ENCODE data around the gene PCBP4.
A peak's percentile ranks its signal among the peaks of the same experiment; 100 is the strongest.

Gene PCBP4

GRCh38 chr3:51961602-51962569 lies 5.4 kb downstream of the PCBP4 start:
- Mint-ChIP-seq H3K4me3 (no peak overlapping the region), H3K27ac (no peak overlapping the region), H3K9me3 (no peaks in the 10 kb centered on the region), H3K27me3 (peaks cover 76% of the 10 kb centered on the region), H3K36me3 (no peaks in the 10 kb centered on the region), H3K4me1 (peaks cover 15% of the 10 kb centered on the region)
- DNase-seq, result no peak
- CTCF ChIA-PET, result interaction anchor here (1.5 kb wide), 2 partner anchors 12 to 19 kb away, joined by 3 to 7 read pairs; partner anchors contain the start of gene ABHD14B

DNA sequence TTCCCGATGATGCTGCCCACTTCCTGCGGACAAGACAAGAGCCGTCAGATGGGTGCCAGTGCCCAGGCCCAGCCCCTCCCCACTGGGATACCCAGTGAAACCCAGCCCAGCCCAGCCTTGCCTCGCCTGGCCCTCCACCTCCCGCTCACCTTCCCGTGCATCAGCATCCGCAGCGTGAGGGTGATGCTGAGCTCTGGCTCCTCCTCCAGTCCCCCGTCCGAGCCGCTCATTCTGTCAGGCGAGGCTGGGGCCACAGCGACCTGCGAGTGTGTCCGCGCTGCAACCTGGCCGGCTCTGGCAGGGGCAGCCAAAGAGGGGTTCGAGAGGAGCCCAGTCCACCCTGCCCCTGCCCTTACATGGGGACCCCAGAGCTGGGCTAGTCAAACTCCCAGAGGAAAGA lies 6.2 kb downstream of the PCBP4 start:
- Mint-ChIP-seq H3K27me3 (peaks cover 76% of the 10 kb centered on the region), H3K9me3 (no peaks in the 10 kb centered on the region), H3K27ac (no peak overlapping the region), H3K36me3 (no peaks in the 10 kb centered on the region), H3K4me1 (peaks cover 17% of the 10 kb centered on the region), H3K4me3 (no peak overlapping the region)
- CTCF ChIA-PET, result interaction anchor here (1.5 kb wide), 1 partner anchor 13 kb away, joined by 7 read pairs; the partner anchor contains the start of gene ABHD14B
- DNase-seq, result no peak

GRCh38 chr3:51960386-51960785 lies 6.9 kb downstream of the PCBP4 start:
- Mint-ChIP-seq H3K36me3 (no peaks in the 10 kb centered on the region), H3K4me3 (no peak overlapping the region), H3K27me3 (peaks cover 76% of the 10 kb centered on the region), H3K9me3 (no peaks in the 10 kb centered on the region), H3K4me1 (peaks cover 13% of the 10 kb centered on the region), H3K27ac (no peak overlapping the region)
- no peak for DNase-seq
- CTCF ChIA-PET, result no interaction called here

DNA sequence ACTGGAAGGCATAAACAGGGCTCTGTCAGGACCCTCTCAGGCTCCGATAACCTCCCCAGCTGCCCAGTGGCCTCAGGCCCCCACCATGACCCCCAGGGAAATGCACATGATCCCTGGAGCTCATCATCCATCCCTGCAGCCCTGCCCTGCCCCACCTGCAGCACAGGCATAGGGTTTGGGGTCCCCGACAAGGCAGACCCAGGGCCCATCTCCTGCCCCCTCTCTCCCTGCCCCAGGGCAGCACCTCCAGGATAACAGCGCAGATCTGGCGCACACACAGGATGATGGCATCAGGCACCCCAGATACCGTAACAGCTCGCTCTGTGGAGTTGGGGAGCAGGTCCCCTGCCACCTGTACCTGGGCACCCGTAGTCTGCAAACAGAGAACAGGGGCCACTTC lies 7.6 kb downstream of the PCBP4 start:
- Mint-ChIP-seq H3K4me1 (peaks cover 8% of the 10 kb centered on the region), H3K27me3 (peaks cover 76% of the 10 kb centered on the region), H3K36me3 (no peaks in the 10 kb centered on the region), H3K9me3 (no peaks in the 10 kb centered on the region), H3K27ac (no peak overlapping the region), H3K4me3 (no peak overlapping the region)
- DNase-seq, result no peak
- CTCF ChIA-PET, result no interaction called here

- no peaks in the 10 kb centered on the region for H3K9me3 Mint-ChIP-seq
- no peak for DNase-seq
- CTCF ChIA-PET, result no interaction called here
- H3K4me3 Mint-ChIP-seq, result no peak overlapping the region
- H3K27me3 Mint-ChIP-seq, result peaks cover 78% of the 10 kb centered on the region
- H3K36me3 Mint-ChIP-seq, result no peaks in the 10 kb centered on the region
- peaks cover 8% of the 10 kb centered on the region for H3K4me1 Mint-ChIP-seq
- H3K27ac Mint-ChIP-seq, result no peak overlapping the region
These were observed 8.4 kb downstream of the PCBP4 start for GRCh38 chr3:51958603-51959521.

GRCh38 chr3:51957520-51958205 lies 9.6 kb downstream of the PCBP4 start:
- no peak overlapping the region for H3K27ac Mint-ChIP-seq
- H3K9me3 Mint-ChIP-seq, result no peaks in the 10 kb centered on the region

GRCh38 chr3:51955893-51956770 lies 11.1 kb downstream of the PCBP4 start:
- CTCF ChIA-PET, result interaction anchor here (1.5 kb wide), 1 partner anchor 10 kb away, joined by 3 read pairs; no protein-coding TSS in a partner anchor
- H3K36me3 Mint-ChIP-seq, result no peaks in the 10 kb centered on the region
- H3K4me3 Mint-ChIP-seq, result peak overlapping the region; percentile 10
- H3K9me3 Mint-ChIP-seq, result no peaks in the 10 kb centered on the region
- H3K27ac Mint-ChIP-seq, result no peak overlapping the region
- peaks cover 73% of the 10 kb centered on the region for H3K27me3 Mint-ChIP-seq
- H3K4me1 Mint-ChIP-seq, result peaks cover 8% of the 10 kb centered on the region
- DNase-seq, result peak; percentile 59

More at GRCh38 chr3:51957520-51958205, 9.6 kb downstream of the PCBP4 start:
- Mint-ChIP-seq H3K4me1 (peaks cover 8% of the 10 kb centered on the region), H3K4me3 (no peak overlapping the region), H3K27me3 (peaks cover 80% of the 10 kb centered on the region), H3K36me3 (no peaks in the 10 kb centered on the region)
- DNase-seq, result no peak
- CTCF ChIA-PET, result interaction anchor here (0.7 to 1.5 kb wide), 3 partner anchors 9 to 16 kb away, joined by 3 read pairs; partner anchors contain the start of gene ABHD14B

DNA sequence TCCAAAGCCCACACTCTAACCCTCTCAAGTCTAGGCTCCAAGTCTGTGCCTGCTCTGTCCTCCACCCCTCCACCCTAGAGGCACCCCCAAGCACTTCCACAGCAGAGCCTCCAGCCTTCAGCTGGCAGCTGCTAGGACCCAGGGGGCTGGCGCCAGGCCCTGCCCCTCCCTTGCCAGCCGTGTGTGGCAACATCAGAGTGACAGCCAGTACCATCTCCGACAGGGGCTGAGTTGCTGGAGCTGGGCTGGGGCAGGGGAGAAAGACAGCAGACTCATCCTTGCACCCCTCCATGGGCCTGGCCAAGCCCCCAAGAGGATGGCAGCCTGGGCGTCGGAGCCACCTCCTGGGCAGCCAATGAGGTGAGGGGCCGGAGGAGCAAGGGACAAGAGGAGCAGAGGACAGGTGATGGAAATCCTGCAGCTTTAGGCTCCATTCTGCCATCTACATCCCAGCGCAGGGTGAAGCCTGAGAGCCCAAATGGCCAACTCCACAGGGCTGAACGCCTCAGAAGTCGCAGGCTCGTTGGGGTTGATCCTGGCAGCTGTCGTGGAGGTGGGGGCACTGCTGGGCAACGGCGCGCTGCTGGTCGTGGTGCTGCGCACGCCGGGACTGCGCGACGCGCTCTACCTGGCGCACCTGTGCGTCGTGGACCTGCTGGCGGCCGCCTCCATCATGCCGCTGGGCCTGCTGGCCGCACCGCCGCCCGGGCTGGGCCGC lies 11.9 kb downstream of the PCBP4 start, which contains the start of gene GPR62:
Gene GPR62 (plus strand): TSS at position 207 of the 718 bp plus-strand sequence. CDS start 272 bp downstream, at position 479.
- Mint-ChIP-seq H3K27me3 (peaks cover 73% of the 10 kb centered on the region), H3K4me3 (peak within 1 kb of the TSS; percentile 10), H3K27ac (no peak within 1 kb of the TSS), H3K36me3 (no peaks in the 10 kb centered on the region), H3K4me1 (peaks cover 8% of the 10 kb centered on the region), H3K9me3 (no peaks in the 10 kb centered on the region)
- CTCF ChIA-PET, result no interaction called here
- DNase-seq, result no peak

- Mint-ChIP-seq H3K36me3 (no peaks in the 10 kb centered on the region), H3K27ac (no peak overlapping the region), H3K4me3 (no peak overlapping the region), H3K27me3 (peaks cover 68% of the 10 kb centered on the region), H3K4me1 (peaks cover 8% of the 10 kb centered on the region), H3K9me3 (no peaks in the 10 kb centered on the region)
- CTCF ChIA-PET, result interaction anchor here (1.4 kb wide), 1 partner anchor 8 kb away, joined by 5 read pairs; no protein-coding TSS in a partner anchor
- no peak for DNase-seq
These were observed 12.5 kb downstream of the PCBP4 start for GRCh38 chr3:51954713-51955112.

DNA sequence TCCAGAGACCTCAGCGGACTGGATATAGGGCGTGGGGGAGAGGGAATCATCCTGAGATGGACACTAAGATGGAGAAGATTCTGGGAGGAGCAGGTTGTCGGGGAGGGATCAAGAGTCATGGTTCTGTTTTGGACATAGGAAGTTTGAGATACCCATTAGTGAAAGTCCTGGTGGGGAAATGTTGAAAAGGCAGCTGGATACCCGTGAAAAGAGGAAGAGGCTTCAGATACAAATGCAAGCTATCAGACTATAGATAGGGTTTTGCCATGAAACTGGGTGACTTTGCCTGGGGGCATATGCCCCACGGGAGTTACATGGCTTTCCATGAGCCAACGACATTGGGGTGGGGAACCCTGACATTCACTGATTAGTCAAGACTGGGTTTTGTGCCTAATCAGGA lies 13.1 kb downstream of the PCBP4 start:
- H3K9me3 Mint-ChIP-seq, result no peaks in the 10 kb centered on the region
- peaks cover 8% of the 10 kb centered on the region for H3K4me1 Mint-ChIP-seq
- no peak overlapping the region for H3K27ac Mint-ChIP-seq
- no peaks in the 10 kb centered on the region for H3K36me3 Mint-ChIP-seq
- H3K4me3 Mint-ChIP-seq, result no peak overlapping the region
- DNase-seq, result no peak
- CTCF ChIA-PET, result interaction anchor here (1.3 to 2.1 kb wide), 3 partner anchors 9 to 20 kb away, joined by 5 to 6 read pairs (median 5); partner anchors contain the start of genes ABHD14B and RRP9
- peaks cover 68% of the 10 kb centered on the region for H3K27me3 Mint-ChIP-seq

DNA sequence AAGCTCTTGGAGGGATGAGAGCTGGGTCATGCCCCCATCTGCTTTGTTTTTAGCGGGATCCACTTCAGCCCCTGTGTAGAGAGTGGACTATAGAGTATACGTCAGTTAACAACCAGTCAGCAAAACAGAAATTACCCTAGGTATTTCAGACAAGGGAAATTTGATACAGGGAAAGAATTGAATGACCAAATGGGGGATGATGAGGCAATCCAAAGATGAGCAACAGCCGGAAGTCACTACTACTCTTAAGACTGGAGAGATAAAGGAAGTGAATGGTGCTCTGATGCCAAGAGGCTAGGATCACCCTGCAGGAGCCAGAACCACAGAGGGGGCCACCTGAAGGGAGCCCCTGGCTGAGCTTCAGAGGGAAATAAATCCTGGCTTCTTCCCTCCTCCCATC lies 13.8 kb downstream of the PCBP4 start:
- Mint-ChIP-seq H3K4me3 (no peak overlapping the region), H3K27me3 (peaks cover 64% of the 10 kb centered on the region), H3K9me3 (no peaks in the 10 kb centered on the region), H3K27ac (no peak overlapping the region), H3K4me1 (peaks cover 8% of the 10 kb centered on the region), H3K36me3 (no peaks in the 10 kb centered on the region)
- CTCF ChIA-PET, result interaction anchor here (1.3 to 2.1 kb wide), 3 partner anchors 10 to 20 kb away, joined by 5 to 6 read pairs (median 5); partner anchors contain the start of genes ABHD14B and RRP9
- DNase-seq, result no peak

DNA sequence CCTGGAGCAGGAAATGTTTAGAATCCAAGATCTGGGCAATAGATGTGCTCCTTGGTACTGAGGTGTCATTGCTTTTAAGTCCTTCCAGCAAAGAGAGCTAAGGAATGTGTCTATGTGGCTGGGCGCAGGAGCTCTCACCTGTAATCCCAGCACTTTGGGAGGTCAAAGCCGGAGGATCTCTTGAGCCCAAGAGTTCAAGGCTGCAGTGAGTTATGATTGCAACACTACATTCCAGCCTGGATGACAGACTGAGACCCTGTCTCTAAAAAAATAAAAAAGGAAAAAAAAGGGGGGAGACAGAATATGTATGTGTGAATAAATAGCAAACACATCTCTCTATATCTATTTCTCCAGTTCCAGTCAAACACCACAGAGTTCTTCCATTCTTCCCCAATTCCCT lies 16.4 kb downstream of the PCBP4 start:
- Mint-ChIP-seq H3K27ac (no peak overlapping the region), H3K27me3 (peaks cover 46% of the 10 kb centered on the region), H3K4me3 (no peak overlapping the region), H3K4me1 (no peaks in the 10 kb centered on the region), H3K9me3 (no peaks in the 10 kb centered on the region), H3K36me3 (no peaks in the 10 kb centered on the region)
- CTCF ChIA-PET, result no interaction called here
- DNase-seq, result no peak
